Psoas muscle (tissue), 8 donors: ENCODE results near the gene ATP8A2. TPM values are rescaled to one million over a fixed set of nuclear protein-coding genes. Genes with fewer than 3 reads are reported as not detected.
"Not testable (repeated sequence)": the region's sequence is repeated elsewhere in the genome, so short reads cannot be mapped to it uniquely, and the experiment has no call there.

Experiments
- ATAC-seq, 4 donors: fragments of 200-7000 bp; cut with Tn5 transposase; one replicate each; pipeline ENCODE4 v1.9.1; 2020; ENCODE audit warnings: moderate library complexity in 3 of 4, mild to moderate bottlenecking in 2 of 4
- DNase-seq, 2 donors: peaks; one replicate each; pipeline ENCODE4 v3.0.0-alpha.2; 2020
- H3K27ac ChIP-seq: fragments of 200-600 bp; one replicate; pipeline ENCODE4 v1.8.0; 2022
- H3K27me3 ChIP-seq, 3 donors: fragments of 200-600 bp in 1 of 3; one replicate each; pipeline versions ENCODE4 v1.6.1 to v1.8.0; 2013 to 2022; ENCODE audit warnings: low read length in 2 of 3, mild to moderate bottlenecking in 2 of 3, moderate library complexity in 1 of 3; ENCODE audit not compliant: insufficient read depth in 3 of 3
- H3K36me3 ChIP-seq, 2 donors: fragments of 200-600 bp in 1 of 2; one replicate each; pipeline versions ENCODE4 v1.6.1 to v1.8.0; 2013 to 2022; ENCODE audit warnings: low read depth in 1 of 2, mild to moderate bottlenecking in 1 of 2, moderate library complexity in 1 of 2; ENCODE audit not compliant: insufficient read depth in 1 of 2
- H3K4me1 ChIP-seq: fragments of 200-600 bp; one replicate; pipeline ENCODE4 v1.8.0; 2022
- H3K4me3 ChIP-seq: fragments of 200-600 bp; one replicate; pipeline ENCODE4 v1.8.0; 2022; ENCODE audit warnings: mild to moderate bottlenecking
- H3K9me3 ChIP-seq: fragments of 200-600 bp; one replicate; pipeline ENCODE4 v1.8.0; 2022
- CTCF ChIP-seq: fragments of 200-600 bp; IDR thresholded peaks from one replicate; pipeline ENCODE4 v1.8.0; 2022; ENCODE audit warnings: antibody characterized with exemption
- WGBS, 3 donors: extraction: QIAGEN DNeasy Blood & Tissue Kit; methylation state at CpG; one replicate each; pipeline versions ENCODE4 v1.1.6 to v1.1.7; 2013; 5-methylcytosine and 5-hydroxymethylcytosine counted together
- intact Hi-C, 2 donors: fragments of 100-400 bp; cut with DNase I; formaldehyde crosslinking; loops; one replicate each; pipeline versions ENCODE4 v1.11.0 to v1.14.2; 2022
- polyA plus RNA-seq, 3 donors: library from polyadenylated mRNA; stranded (reverse); fragments of 200-250 nt; gene quantifications; one replicate each; pipeline ENCODE4 v1.2.3, GENCODE V29; 2013
- total RNA-seq, 4 donors: library from RNA; stranded (reverse); fragmentation: NEBNext Ultra II Directional in 2 of 4; extraction: Animal tissue kit (Norgen Biotek cat#: 25700) in 2 of 4; gene quantifications; one replicate each; pipeline versions ENCODE4 v1.2.1 to v1.2.4, GENCODE V29; 2021 to 2023
- donor health status: healthy with polysubstance abuse.
- donor health status: DM: no; HTN: no; CAD: no; lungs with moderate emphysema.
- donor health status: Bipolar disorder and iron deficiency.
- donor health status: healthy.
- donor health status: DM: yes; HTN: yes; CAD: no.
- donor health status: DM: no; HTN: no; CAD: no.
- donor health status: DM: no; HTN: no; CAD: no.
- donor health status: DM: yes; HTN: yes; CAD: no.

ATP8A2 gene
- total and polyA plus RNA-seq, 7 donors = 0.02 to 0.22 (median 0.04) TPM; not detected in 2

GRCh38 chr13:25946321-25946720 lies 574.5 kb downstream of the ATP8A2 start:
- no peak for TF ChIP-seq CTCF
- DNase-seq (no peak), ATAC-seq (no peak)
- H3K4me3 ChIP-seq = no peak overlapping the region
- intact Hi-C loops = no loop called here
- no peaks in the 10 kb centered on the region for H3K36me3 ChIP-seq
- no peaks in the 10 kb centered on the region for H3K4me1 ChIP-seq
- H3K27ac ChIP-seq = no peak overlapping the region
- no peaks in the 10 kb centered on the region for H3K27me3 ChIP-seq
- WGBS, 3 donors = 90 to 96% (median 93%) methylated on average over 6 of the region's 6 CpGs
- peaks cover 5% of the 10 kb centered on the region for H3K9me3 ChIP-seq

- intact Hi-C loops = no loop called here
- H3K36me3 ChIP-seq = no peaks in the 10 kb centered on the region
- H3K4me3 ChIP-seq = no peak overlapping the region
- DNase-seq (no peak), ATAC-seq (no peak)
- H3K27ac ChIP-seq = no peak overlapping the region
- H3K4me1 ChIP-seq = no peaks in the 10 kb centered on the region
- H3K9me3 ChIP-seq = peaks cover 5% of the 10 kb centered on the region
- no peaks in the 10 kb centered on the region for H3K27me3 ChIP-seq
- no peak for TF ChIP-seq CTCF
- 83 to 88% (median 85%) methylated on average over 3 of the region's 3 CpGs for WGBS, 3 donors
Observed at GRCh38 chr13:25948910-25949309, 577.1 kb downstream of the ATP8A2 start.

GRCh38 chr13:25951831-25952230 lies 580.1 kb downstream of the ATP8A2 start:
- no peaks in the 10 kb centered on the region for H3K4me1 ChIP-seq
- intact Hi-C loops = no loop called here
- DNase-seq (no peak), ATAC-seq (no peak)
- H3K27ac ChIP-seq = no peak overlapping the region
- peaks cover 5% of the 10 kb centered on the region for H3K9me3 ChIP-seq
- no peak for TF ChIP-seq CTCF
- no peaks in the 10 kb centered on the region for H3K27me3 ChIP-seq
- H3K36me3 ChIP-seq = no peaks in the 10 kb centered on the region
- WGBS, 3 donors = 75 to 88% (median 77%) methylated on average over 4 of the region's 4 CpGs
- no peak overlapping the region for H3K4me3 ChIP-seq

- H3K9me3 ChIP-seq, H3K4me3 ChIP-seq, ATAC-seq, H3K36me3 ChIP-seq, H3K4me1 ChIP-seq, H3K27me3 ChIP-seq, H3K27ac ChIP-seq, intact Hi-C loops, DNase-seq: not testable (repeated sequence)
- 58 to 60% (median 59%) methylated on average over 5 of the region's 5 CpGs for WGBS, 3 donors
Observed at GRCh38 chr13:25954080-25954479, 582.3 kb downstream of the ATP8A2 start.

GRCh38 chr13:25954943-25955342 lies 583.2 kb downstream of the ATP8A2 start:
- intact Hi-C loops, H3K27ac ChIP-seq, ATAC-seq, H3K9me3 ChIP-seq, DNase-seq, H3K4me1 ChIP-seq, H3K36me3 ChIP-seq, H3K27me3 ChIP-seq, H3K4me3 ChIP-seq: not testable (repeated sequence)
- 86 to 100% (median 91%) methylated on average over 1 of the region's 1 CpG for WGBS, 3 donors

GRCh38 chr13:25958986-25959385 lies 587.2 kb downstream of the ATP8A2 start:
- Histone ChIP-seq H3K27ac (no peak overlapping the region), H3K4me1 (no peaks in the 10 kb centered on the region), H3K9me3 (no peaks in the 10 kb centered on the region), H3K27me3 (no peaks in the 10 kb centered on the region), H3K4me3 (no peak overlapping the region), H3K36me3 (no peaks in the 10 kb centered on the region)
- DNase-seq (no peak), ATAC-seq (no peak)
- TF ChIP-seq CTCF = no peak
- 88 to 100% (median 96%) methylated on average over 1 of the region's 1 CpG for WGBS, 3 donors
- intact Hi-C loops = no loop called here
